ENCODE results near the gene IL1RAP.
"Not testable (repeated sequence)": the region's sequence is repeated elsewhere in the genome, so short reads cannot be mapped to it uniquely, and the experiment has no call there.

IL1RAP gene

DNA sequence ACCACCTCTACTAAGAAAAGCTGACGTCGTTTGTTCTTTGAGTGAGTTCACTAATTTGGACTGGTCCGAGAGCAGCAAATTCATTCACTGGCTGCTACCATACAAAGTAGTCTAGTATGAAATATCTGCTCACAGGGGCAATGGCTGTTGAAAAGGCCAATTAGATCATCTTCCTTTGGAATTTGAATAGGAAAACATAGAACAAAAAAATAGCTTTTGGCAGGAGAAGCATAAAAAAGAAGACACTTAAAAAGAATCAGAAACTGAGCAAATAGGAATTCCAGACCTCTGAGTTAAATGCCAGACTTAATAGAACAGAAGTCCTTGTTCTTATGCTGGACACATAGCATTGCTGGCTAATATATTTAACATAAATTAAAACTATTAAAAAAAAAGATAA lies 159.3 kb downstream of the IL1RAP start:
- Histone ChIP-seq H3K9me3 (ENCODE audit: control insufficient read depth, low read length) (no peaks in the 10 kb centered on the region), H3K79me2 (no peaks in the 10 kb centered on the region), H3K27me3 (ENCODE audit: control insufficient read depth, insufficient read depth, low read length) (no peaks in the 10 kb centered on the region), H3K4me2 (ENCODE audit: low read length) (no peak overlapping the region), H3K27ac (no peak overlapping the region), H2AFZ (no peak overlapping the region), H3K4me3 (ENCODE audit: low read depth, low read length) (no peak overlapping the region), H3K36me3 (ENCODE audit: control insufficient read depth, insufficient read depth, low read length) (no peaks in the 10 kb centered on the region), H3K4me1 (no peaks in the 10 kb centered on the region), H3K9ac (no peak overlapping the region)
- TF ChIP-seq, protein P1, sequence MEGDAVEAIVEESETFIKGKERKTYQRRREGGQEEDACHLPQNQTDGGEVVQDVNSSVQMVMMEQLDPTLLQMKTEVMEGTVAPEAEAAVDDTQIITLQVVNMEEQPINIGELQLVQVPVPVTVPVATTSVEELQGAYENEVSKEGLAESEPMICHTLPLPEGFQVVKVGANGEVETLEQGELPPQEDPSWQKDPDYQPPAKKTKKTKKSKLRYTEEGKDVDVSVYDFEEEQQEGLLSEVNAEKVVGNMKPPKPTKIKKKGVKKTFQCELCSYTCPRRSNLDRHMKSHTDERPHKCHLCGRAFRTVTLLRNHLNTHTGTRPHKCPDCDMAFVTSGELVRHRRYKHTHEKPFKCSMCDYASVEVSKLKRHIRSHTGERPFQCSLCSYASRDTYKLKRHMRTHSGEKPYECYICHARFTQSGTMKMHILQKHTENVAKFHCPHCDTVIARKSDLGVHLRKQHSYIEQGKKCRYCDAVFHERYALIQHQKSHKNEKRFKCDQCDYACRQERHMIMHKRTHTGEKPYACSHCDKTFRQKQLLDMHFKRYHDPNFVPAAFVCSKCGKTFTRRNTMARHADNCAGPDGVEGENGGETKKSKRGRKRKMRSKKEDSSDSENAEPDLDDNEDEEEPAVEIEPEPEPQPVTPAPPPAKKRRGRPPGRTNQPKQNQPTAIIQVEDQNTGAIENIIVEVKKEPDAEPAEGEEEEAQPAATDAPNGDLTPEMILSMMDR (IDR thresholded peaks at IDR 0.05), result no peak

- no peaks in the 10 kb centered on the region for H3K9me3 ChIP-seq (ENCODE audit: control insufficient read depth, low read length)
- no peak overlapping the region for H2AFZ ChIP-seq
- TF ChIP-seq, protein P1 (IDR thresholded peaks at IDR 0.05), result no peak
- no peaks in the 10 kb centered on the region for H3K27me3 ChIP-seq (ENCODE audit: control insufficient read depth, insufficient read depth, low read length)
- no peaks in the 10 kb centered on the region for H3K79me2 ChIP-seq
- H3K4me3 ChIP-seq (ENCODE audit: low read depth, low read length), result no peak overlapping the region
- no peaks in the 10 kb centered on the region for H3K36me3 ChIP-seq (ENCODE audit: control insufficient read depth, insufficient read depth, low read length)
- H3K4me1 ChIP-seq, result no peaks in the 10 kb centered on the region
- H3K27ac ChIP-seq, result no peak overlapping the region
- H3K4me2 ChIP-seq (ENCODE audit: low read length), result no peak overlapping the region
- H3K9ac ChIP-seq, result no peak overlapping the region
Observed at GRCh38 chr3:190676481-190676880, 162.6 kb downstream of the IL1RAP start.

GRCh38 chr3:190677001-190677400 lies 163.1 kb downstream of the IL1RAP start:
- Histone ChIP-seq H3K4me3 (ENCODE audit: low read depth, low read length) (no peak overlapping the region), H2AFZ (no peak overlapping the region), H3K9ac (no peak overlapping the region), H3K36me3 (ENCODE audit: control insufficient read depth, insufficient read depth, low read length) (no peaks in the 10 kb centered on the region), H3K4me1 (no peaks in the 10 kb centered on the region), H3K79me2 (no peaks in the 10 kb centered on the region), H3K4me2 (ENCODE audit: low read length) (no peak overlapping the region), H3K27ac (no peak overlapping the region), H3K27me3 (ENCODE audit: control insufficient read depth, insufficient read depth, low read length) (no peaks in the 10 kb centered on the region), H3K9me3 (ENCODE audit: control insufficient read depth, low read length) (no peaks in the 10 kb centered on the region)
- TF ChIP-seq, protein P1 (IDR thresholded peaks at IDR 0.05), result no peak

- not testable (repeated sequence) for H3K79me2 ChIP-seq; H3K4me2 ChIP-seq (ENCODE audit: low read length); H2AFZ ChIP-seq; H3K9ac ChIP-seq; H3K4me3 ChIP-seq (ENCODE audit: low read depth, low read length); H3K4me1 ChIP-seq; H3K27ac ChIP-seq; H3K9me3 ChIP-seq (ENCODE audit: control insufficient read depth, low read length); H3K27me3 ChIP-seq (ENCODE audit: control insufficient read depth, insufficient read depth, low read length); H3K36me3 ChIP-seq (ENCODE audit: control insufficient read depth, insufficient read depth, low read length)
Observed at GRCh38 chr3:190677868-190678267, 164.0 kb downstream of the IL1RAP start.

- TF ChIP-seq, protein P1 (IDR thresholded peaks at IDR 0.05), result no peak
- Histone ChIP-seq H3K27ac (no peak overlapping the region), H3K4me2 (ENCODE audit: low read length) (no peak overlapping the region), H3K79me2 (no peaks in the 10 kb centered on the region), H2AFZ (no peak overlapping the region), H3K27me3 (ENCODE audit: control insufficient read depth, insufficient read depth, low read length) (no peaks in the 10 kb centered on the region), H3K9me3 (ENCODE audit: control insufficient read depth, low read length) (no peaks in the 10 kb centered on the region), H3K4me1 (no peaks in the 10 kb centered on the region), H3K36me3 (ENCODE audit: control insufficient read depth, insufficient read depth, low read length) (no peaks in the 10 kb centered on the region), H3K9ac (no peak overlapping the region), H3K4me3 (ENCODE audit: low read depth, low read length) (no peak overlapping the region)
Observed at GRCh38 chr3:190680691-190681090, 166.8 kb downstream of the IL1RAP start.

Measured in parathyroid adenoma (tissue), 2 donors.